MG63 (cell line): ENCODE data around the gene TINAG. TPM values are rescaled to one million over a fixed set of nuclear protein-coding genes. Genes with fewer than 3 reads are reported as not detected.

ENCODE experiments used
- DNase-seq: peaks from one replicate; pipeline ENCODE4 v3.0.0-alpha.2; 2020
- H3K27me3 ChIP-seq: fragments of 250-450 bp; sonication (Bioruptor Pico); 2 replicates; pipeline ENCODE4 v1.5.1; 2020; ENCODE audit warnings: mild to moderate bottlenecking, moderate library complexity
- H3K36me3 ChIP-seq: fragments of 250-450 bp; sonication (Bioruptor Pico); 2 replicates; pipeline ENCODE4 v1.5.1; 2020; ENCODE audit warnings: mild to moderate bottlenecking, moderate library complexity
- H3K4me3 ChIP-seq: fragments of 250-450 bp; sonication (Bioruptor Pico); 2 replicates; pipeline ENCODE4 v1.5.1; 2020; ENCODE audit warnings: mild to moderate bottlenecking, moderate library complexity
- H3K9me3 ChIP-seq: fragments of 250-450 bp; sonication (Bioruptor Pico); 2 replicates; pipeline ENCODE4 v1.5.1; 2020; ENCODE audit warnings: mild to moderate bottlenecking, moderate library complexity
- total RNA-seq: library from RNA; depleted of rRNA; stranded (reverse); fragments of >200 nt; shearing (Covaris generic); gene quantifications from 2 replicates; pipeline ENCODE4 v1.2.3, GENCODE V29; 2014; ENCODE audit warnings: low replicate concordance; rRNA removed

Gene TINAG, protein sequence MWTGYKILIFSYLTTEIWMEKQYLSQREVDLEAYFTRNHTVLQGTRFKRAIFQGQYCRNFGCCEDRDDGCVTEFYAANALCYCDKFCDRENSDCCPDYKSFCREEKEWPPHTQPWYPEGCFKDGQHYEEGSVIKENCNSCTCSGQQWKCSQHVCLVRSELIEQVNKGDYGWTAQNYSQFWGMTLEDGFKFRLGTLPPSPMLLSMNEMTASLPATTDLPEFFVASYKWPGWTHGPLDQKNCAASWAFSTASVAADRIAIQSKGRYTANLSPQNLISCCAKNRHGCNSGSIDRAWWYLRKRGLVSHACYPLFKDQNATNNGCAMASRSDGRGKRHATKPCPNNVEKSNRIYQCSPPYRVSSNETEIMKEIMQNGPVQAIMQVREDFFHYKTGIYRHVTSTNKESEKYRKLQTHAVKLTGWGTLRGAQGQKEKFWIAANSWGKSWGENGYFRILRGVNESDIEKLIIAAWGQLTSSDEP
- not detected in 2 replicates for total RNA-seq

DNA sequence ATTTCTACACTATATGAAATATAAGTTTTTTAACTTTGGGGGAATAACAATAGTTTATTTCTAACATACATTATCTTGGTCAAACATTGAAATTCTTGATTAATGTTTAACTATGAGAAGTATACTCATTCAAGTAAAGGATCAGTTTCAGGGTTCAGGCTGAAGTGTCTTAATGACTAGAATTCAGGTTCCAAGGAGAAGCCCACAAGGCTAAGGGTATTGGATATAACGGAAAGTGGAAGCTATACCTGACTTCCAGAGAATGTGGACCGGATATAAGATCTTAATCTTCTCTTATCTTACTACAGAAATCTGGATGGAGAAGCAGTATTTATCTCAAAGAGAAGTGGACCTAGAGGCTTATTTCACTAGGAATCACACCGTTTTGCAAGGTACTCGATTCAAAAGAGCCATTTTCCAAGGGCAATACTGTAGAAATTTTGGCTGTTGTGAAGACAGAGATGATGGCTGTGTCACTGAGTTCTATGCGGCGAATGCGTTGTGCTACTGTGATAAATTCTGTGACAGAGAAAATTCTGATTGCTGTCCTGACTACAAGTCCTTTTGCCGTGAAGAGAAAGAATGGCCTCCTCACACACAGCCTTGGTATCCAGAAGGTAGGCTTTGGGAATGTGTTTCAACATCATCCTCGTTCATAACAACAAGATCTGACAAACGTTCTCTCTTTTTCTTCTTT is at the start of gene TINAG:
Gene TINAG, plus strand, starts transcription at position 153 of the 697 bp plus-strand sequence. Its CDS starts 110 bp downstream, at position 263.
- no peak for DNase-seq
- H3K36me3 ChIP-seq = no peaks in the 10 kb centered on the region
- no peaks in the 10 kb centered on the region for H3K9me3 ChIP-seq
- no peak within 1 kb of the TSS for H3K4me3 ChIP-seq
- H3K27me3 ChIP-seq = no peaks in the 10 kb centered on the region

DNA sequence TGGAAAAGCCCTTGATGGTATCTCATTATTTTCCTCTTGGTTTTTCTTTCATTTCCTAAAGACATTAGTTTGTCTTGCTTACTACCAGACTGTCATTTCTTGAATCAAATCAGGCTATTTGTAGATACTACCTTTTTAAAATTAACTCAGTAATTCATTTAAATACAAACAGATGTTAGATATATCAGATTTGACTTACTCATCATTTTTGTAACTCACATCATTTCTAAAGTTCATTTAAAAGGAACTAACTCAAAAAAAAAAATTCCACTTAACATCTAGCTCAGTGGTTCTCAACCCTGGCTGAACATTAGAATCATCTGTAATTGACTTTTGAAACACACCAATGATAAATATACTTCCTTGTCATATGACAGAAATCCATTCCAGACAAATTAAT is 48.2 kb upstream of the TINAG start:
- Histone ChIP-seq H3K27me3 (no peaks in the 10 kb centered on the region), H3K9me3 (no peaks in the 10 kb centered on the region), H3K36me3 (no peaks in the 10 kb centered on the region), H3K4me3 (no peak overlapping the region)
- no peak for DNase-seq

DNA sequence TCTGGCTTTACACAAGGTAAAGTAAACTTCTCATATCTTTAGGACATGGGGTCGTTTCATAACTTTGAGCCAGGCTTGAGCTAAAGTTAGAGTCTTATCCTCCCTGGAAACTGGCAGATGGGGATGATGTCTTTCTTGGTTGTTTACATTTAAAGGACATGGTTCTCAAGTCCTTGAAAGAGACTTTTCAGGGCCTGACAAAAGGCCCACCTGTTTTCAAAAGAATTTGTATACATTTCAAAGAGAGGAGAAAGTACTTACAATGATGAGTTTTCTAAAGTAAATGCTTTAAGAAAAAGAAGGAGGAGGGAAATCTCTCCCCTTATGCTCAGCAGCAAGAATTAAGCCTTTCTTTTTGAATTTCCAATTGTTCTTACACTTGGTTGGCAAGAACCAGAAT is 45.7 kb upstream of the TINAG start:
- no peaks in the 10 kb centered on the region for H3K27me3 ChIP-seq
- no peak for DNase-seq
- no peaks in the 10 kb centered on the region for H3K9me3 ChIP-seq
- H3K36me3 ChIP-seq = no peaks in the 10 kb centered on the region
- H3K4me3 ChIP-seq = no peak overlapping the region

DNA sequence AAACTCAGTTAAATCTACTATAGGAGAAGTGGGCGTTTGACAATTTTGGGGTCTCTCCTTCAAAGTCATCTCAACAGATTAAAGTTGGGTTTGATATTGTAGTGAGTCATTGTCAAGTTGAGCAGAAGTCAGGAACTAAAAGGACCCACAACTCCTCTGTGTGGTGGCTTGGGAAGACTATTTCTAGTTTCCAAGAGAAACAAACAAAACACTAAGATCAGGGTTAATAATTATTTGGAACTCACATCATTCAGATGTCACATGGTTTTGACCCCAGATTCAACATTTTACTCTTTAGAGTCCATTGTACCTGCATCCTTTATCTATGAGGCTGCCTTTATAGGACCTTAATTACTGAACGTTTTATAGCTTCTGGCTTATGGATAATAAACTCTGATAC is 45.3 kb upstream of the TINAG start:
- DNase-seq = no peak
- H3K36me3 ChIP-seq = no peaks in the 10 kb centered on the region
- no peak overlapping the region for H3K4me3 ChIP-seq
- H3K27me3 ChIP-seq = no peaks in the 10 kb centered on the region
- H3K9me3 ChIP-seq = no peaks in the 10 kb centered on the region

DNA sequence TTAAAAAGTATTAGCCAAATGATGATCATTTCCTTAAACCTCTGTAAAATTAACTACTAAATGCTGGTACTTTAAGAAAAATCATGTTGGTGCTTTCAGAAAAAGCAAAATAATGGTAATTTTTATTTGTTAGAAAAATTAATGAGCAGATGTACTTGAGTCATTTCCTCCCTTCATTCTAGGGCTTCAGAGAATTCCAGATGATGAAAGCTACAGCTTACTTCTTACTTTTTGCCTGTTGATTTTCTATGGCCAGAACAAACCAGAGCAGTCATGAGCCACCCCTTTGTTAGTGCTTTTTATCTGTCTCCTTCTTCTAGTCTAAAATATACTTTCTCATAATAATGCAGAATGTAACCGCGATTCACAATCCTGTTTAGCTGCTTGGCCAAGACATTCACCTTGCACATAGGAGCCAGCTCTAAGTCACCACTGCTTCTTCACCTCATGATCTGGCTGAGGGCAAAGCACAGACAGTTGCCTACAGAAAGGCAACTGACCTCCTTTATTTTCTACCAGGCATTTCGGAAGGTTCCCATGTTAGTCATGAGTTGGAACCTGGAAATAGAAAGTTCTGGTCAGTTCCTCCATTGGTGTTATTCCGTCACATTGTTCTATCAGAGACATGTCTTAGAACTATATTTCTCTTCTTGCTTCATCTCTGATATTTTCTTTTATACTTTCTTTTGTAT is 43.5 kb upstream of the TINAG start:
- Histone ChIP-seq H3K27me3 (no peaks in the 10 kb centered on the region), H3K4me3 (no peak overlapping the region)

DNA sequence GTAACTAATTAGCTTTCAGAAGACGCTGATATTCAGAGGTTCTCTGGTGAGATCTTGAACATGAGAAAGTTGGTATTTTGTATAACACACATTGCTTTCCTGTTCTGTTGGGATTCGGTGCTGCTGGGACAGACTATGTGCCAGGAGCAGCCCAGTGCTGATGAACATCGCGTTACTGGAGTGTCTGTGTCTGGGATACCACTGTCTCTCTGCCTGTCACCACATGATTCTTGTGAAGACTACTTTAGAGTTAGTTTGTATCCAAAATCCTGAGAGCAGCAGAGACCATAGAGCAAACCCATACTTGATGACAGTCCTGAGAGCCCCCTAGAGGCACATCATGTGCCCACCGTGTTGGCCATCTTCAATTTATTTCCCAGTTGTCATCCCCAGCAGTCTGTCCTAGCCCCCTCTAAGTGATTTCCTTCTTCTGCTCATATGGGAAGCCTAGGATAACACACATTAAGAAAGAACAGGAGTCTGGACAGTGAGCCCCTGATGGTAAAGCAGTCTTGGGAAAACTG is 41.8 kb upstream of the TINAG start:
- no peaks in the 10 kb centered on the region for H3K27me3 ChIP-seq
- H3K36me3 ChIP-seq = no peaks in the 10 kb centered on the region
- no peak for DNase-seq
- no peaks in the 10 kb centered on the region for H3K9me3 ChIP-seq
- no peak overlapping the region for H3K4me3 ChIP-seq

More for the DNA sequence above, 43.5 kb upstream of the TINAG start:
- Histone ChIP-seq H3K9me3 (no peaks in the 10 kb centered on the region), H3K36me3 (no peaks in the 10 kb centered on the region)
- no peak for DNase-seq

DNA sequence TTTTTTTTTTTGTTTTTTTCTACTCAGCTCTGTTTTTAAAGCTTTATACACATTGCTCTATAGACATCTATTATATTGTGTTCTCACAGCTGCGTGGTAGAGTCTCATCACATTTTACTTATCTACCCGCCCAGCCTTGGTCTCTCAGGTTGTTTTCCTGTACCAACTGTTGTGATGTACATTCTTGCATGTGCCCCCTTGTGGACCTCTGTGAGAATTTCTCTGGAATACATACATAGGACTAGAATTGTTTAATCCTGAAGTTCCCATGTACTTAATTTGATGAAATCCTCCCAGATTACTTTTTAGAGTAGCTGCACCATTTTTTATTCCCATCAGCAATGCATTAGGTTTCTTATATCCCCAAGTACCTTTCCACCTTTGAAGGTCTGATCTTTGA is 40.4 kb upstream of the TINAG start:
- peak; percentile 3 for DNase-seq
- Histone ChIP-seq H3K27me3 (no peaks in the 10 kb centered on the region), H3K4me3 (no peak overlapping the region), H3K9me3 (no peaks in the 10 kb centered on the region), H3K36me3 (no peaks in the 10 kb centered on the region)

DNA sequence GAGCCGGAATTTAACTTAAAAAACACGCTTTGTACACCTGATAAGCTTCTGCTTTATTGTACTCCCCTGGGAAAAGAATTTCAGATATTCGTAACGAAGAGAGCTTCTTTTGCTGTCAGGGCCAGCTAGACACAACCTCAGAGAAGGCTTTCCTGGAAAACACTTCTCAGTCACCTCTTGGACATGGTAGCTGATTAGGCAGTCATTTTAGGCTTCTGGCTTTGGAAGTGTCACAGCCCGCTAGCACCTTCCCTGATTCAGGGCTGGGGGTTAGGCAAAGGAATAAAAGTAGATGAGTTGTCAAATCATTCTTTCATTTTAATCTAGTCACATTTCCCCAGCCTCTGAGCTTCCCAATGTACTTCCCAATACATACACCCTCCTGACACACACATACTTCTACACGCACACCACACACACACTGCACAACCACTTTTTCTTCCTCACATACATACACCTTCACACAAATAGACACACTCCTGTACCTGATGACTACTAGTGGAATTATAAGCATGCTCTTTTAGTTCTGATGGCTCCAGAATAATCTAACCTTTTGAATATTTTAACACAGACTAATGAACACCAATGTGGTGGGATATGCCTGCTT is 34.9 kb upstream of the TINAG start:
- no peaks in the 10 kb centered on the region for H3K36me3 ChIP-seq
- DNase-seq = no peak
- H3K27me3 ChIP-seq = no peaks in the 10 kb centered on the region
- H3K9me3 ChIP-seq = no peaks in the 10 kb centered on the region
- no peak overlapping the region for H3K4me3 ChIP-seq

DNA sequence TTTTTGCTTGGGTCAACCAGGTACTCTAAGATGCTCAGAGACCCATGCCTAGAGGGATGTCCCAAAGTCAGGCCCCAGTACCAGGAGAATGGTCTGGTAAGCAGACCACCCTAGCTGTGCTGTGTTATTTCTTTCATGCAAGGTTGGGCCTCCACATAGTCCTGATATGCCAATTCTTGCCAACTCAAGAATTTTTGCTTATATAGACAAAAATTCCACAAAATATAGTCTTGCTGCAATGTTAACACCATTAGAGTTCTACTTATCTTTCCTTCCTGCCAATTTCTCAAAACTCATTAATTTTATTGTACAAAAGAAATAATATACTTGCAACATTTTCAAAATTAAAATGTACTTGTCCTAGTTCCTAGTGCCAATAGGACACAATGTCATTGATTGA is 33.9 kb upstream of the TINAG start:
- no peaks in the 10 kb centered on the region for H3K27me3 ChIP-seq
- no peaks in the 10 kb centered on the region for H3K9me3 ChIP-seq
- DNase-seq = no peak
- no peaks in the 10 kb centered on the region for H3K36me3 ChIP-seq
- H3K4me3 ChIP-seq = no peak overlapping the region

DNA sequence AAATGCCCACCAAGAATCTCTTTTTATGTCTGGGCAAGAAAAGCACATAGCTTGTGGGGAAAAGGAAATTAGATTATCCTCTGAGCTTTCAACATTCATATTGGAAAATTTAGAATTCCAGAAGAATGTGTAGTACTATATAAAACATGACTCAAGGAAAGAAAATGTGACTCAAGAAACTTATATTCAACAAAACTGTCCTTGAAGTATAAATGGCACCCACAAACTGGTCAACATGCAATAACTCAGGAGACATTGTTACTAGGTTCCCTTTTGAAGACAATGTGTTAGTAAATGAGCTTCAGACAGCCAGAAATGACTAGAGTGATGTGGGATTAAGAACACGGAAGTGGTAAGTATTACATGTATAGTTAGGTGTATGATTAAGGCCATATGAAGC is 26.1 kb upstream of the TINAG start:
- no peak overlapping the region for H3K4me3 ChIP-seq

DNA sequence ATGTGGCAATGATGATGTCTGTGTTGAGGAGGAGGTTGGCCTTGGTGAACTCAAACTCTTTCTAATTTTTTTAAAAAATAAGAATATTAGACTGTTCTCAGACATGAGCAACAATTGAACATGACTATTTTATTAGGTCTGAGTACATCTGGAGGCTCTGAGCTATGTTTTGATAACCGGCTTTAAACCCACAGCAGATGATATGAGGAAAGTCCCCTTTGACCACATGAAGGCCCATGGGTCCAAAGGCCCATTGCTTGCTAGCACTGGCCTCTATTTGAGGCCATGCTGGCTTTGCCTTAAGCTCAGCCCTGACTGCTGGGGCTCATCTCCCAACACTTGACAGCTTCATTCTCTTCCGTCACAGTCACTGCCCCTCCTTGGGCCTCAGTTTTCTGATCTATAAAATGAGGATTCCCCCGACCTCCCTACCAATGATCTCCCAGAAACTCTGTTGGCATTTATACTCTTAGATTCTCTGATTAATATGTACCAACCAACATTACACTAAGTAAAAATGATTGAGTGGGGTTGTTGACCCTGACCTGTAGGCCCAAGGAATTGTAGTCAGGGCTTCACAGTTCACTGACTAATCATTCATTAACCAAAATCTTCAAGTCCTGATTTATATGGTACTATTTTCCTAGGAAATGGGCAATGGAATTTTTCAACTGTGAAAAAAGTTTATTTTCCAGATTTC is 23.9 kb upstream of the TINAG start:
- H3K27me3 ChIP-seq = no peaks in the 10 kb centered on the region
- no peak for DNase-seq
- no peaks in the 10 kb centered on the region for H3K36me3 ChIP-seq
- no peaks in the 10 kb centered on the region for H3K9me3 ChIP-seq
- H3K4me3 ChIP-seq = no peak overlapping the region

More for the DNA sequence above, 26.1 kb upstream of the TINAG start:
- Histone ChIP-seq H3K27me3 (no peaks in the 10 kb centered on the region), H3K9me3 (no peaks in the 10 kb centered on the region), H3K36me3 (no peaks in the 10 kb centered on the region)
- no peak for DNase-seq

DNA sequence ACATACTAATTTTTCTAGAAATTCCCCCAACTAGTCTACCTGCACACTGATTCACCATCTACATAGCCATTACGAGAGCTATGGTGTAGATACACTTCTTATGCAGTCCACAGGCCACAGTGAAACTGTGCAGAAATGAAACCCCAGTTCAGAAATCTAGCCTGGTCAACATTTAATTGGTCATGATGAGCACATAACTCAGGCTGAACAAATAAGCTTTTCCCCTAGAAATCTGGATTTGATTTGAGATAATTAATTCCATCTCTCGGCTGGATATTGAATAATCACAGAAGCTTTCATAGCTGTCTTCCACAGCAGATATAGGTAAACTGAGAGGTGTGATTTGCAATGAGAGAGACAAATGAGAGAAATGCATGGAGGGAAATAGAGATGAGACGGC is 22.6 kb upstream of the TINAG start:
- no peak for DNase-seq
- Histone ChIP-seq H3K9me3 (no peaks in the 10 kb centered on the region), H3K4me3 (no peak overlapping the region), H3K27me3 (no peaks in the 10 kb centered on the region), H3K36me3 (no peaks in the 10 kb centered on the region)

DNA sequence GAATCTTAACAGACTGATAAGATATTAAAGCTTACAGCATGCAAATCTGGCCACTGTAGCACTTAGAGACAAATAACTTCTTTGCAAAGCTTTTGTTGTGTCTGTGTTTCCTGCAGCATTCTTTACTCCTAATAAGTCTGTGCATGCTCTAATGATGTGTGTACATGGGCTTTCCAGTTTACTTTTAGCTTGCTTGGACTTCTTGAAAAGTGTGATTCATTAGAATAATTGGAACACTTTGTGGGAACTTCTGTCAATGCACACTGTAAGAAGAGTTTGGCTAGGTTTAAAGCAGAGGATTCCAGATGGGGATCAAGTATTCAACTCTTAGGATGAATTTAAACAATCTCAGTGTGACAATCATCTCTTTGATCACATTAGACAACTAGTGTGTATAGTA is 22.1 kb upstream of the TINAG start:
- Histone ChIP-seq H3K27me3 (no peaks in the 10 kb centered on the region), H3K9me3 (no peaks in the 10 kb centered on the region), H3K4me3 (no peak overlapping the region), H3K36me3 (no peaks in the 10 kb centered on the region)
- no peak for DNase-seq

DNA sequence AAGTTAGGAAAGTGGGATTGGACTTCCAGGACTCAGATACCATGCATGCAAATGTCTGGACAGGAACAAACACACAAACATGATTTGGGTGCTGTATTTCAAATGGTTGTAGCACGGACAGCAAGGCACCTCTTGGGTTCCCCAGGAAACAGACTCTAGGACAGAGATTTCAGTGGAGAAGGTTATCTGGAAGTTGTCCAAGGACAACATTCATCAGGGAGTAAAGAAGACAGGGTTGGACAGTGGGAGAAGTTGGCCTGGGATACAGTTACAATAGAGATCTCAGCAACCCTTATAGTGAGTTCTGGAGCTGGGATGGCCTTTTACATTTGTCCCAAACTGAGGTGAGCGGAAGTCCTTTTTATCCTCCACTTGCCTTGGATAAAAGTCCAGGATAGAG is 19.8 kb upstream of the TINAG start:
- H3K36me3 ChIP-seq = no peaks in the 10 kb centered on the region
- no peak for DNase-seq
- H3K9me3 ChIP-seq = no peaks in the 10 kb centered on the region
- no peaks in the 10 kb centered on the region for H3K27me3 ChIP-seq
- no peak overlapping the region for H3K4me3 ChIP-seq

DNA sequence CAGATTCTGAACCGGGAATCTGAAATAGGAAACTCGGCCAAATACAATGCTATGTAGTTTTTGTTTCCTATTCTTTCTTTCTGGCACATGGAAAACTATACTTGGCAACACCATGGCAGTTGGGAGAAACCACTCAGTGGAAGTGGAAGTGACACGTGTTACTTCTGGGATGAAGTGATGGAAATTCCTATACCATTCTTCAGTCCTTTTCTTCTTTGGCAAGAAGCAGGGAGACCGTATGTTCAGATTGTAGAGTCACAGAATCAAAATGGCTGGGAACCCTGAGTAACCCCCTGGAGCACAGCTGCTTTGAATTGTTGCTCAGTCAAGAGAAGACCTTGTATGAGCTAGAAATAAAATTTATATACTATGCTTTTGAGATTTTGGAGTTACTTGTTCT is 18.8 kb upstream of the TINAG start:
- H3K27me3 ChIP-seq = no peaks in the 10 kb centered on the region
- H3K9me3 ChIP-seq = no peaks in the 10 kb centered on the region
- no peak overlapping the region for H3K4me3 ChIP-seq
- DNase-seq = no peak
- H3K36me3 ChIP-seq = no peaks in the 10 kb centered on the region

DNA sequence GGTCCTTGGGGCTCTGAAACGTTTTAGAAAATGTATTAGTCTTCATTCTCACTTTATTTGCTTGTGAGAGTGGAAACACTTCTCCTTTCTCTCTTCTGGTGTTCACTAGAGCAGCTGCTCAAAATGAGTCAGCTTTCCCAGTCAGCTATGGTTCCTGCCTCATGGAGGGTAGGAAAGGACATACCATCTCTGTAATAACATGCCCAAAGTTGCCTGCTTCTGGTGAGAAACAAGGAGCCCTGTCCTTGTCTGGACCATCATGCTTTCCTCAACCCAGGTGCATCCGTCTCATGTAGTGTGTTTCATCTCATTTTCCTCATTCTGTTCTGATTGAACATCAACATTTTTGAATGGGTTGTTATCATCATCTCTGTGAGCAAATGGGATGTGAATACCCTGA is 17.1 kb upstream of the TINAG start:
- DNase-seq = peak; percentile 25
- Histone ChIP-seq H3K4me3 (no peak overlapping the region), H3K27me3 (no peaks in the 10 kb centered on the region), H3K36me3 (no peaks in the 10 kb centered on the region), H3K9me3 (no peaks in the 10 kb centered on the region)
